ENCODE results near the gene DAAM2.

DAAM2 gene

GRCh38 chr6:39791850-39792539 is at the start of gene DAAM2:
Gene DAAM2, plus strand, starts transcription at chr6:39792376. Its CDS starts 63,927 bp downstream, at chr6:39856303.
- TF ChIP-seq, protein P1, sequence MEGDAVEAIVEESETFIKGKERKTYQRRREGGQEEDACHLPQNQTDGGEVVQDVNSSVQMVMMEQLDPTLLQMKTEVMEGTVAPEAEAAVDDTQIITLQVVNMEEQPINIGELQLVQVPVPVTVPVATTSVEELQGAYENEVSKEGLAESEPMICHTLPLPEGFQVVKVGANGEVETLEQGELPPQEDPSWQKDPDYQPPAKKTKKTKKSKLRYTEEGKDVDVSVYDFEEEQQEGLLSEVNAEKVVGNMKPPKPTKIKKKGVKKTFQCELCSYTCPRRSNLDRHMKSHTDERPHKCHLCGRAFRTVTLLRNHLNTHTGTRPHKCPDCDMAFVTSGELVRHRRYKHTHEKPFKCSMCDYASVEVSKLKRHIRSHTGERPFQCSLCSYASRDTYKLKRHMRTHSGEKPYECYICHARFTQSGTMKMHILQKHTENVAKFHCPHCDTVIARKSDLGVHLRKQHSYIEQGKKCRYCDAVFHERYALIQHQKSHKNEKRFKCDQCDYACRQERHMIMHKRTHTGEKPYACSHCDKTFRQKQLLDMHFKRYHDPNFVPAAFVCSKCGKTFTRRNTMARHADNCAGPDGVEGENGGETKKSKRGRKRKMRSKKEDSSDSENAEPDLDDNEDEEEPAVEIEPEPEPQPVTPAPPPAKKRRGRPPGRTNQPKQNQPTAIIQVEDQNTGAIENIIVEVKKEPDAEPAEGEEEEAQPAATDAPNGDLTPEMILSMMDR (IDR thresholded peaks at IDR 0.05; ENCODE audit: insufficient read depth, low read length, poor library complexity, severe bottlenecking): no peak
- Histone ChIP-seq H3K4me3 (replicated peaks; ENCODE audit: low read depth, low read length) (no peak within 1 kb of the TSS), H3K36me3 (ENCODE audit: control insufficient read depth, insufficient read depth, low read length) (no peaks in the 10 kb centered on the region), H3K27me3 (replicated peaks; ENCODE audit: control insufficient read depth, insufficient read depth, low read length) (no peaks in the 10 kb centered on the region; the same call in none of the 2 replicates)
- no peak for DNase-seq (ENCODE audit: extremely low read depth, insufficient read length)

DNA sequence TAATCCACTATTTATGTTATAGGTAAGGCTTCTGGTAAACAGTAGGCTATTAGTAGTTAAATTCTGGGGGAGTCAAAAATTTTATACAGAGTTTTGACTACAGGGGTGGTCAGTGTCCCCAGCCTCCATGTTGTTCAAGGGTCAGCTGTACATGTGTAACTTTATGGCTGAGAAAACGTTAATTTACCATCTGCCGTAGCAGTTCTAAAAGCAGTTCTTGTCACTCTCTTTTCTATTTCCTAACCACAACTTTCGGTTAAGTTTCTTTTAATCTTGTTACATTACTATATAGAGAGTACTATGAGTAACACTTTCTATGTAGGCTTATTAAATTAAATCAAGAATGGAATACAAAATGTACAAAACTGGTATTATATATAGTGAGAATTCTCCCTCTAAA is 45.4 kb upstream of the DAAM2 start:
- Histone ChIP-seq H3K36me3 (ENCODE audit: control insufficient read depth, insufficient read depth, low read length) (no peaks in the 10 kb centered on the region), H3K27me3 (replicated peaks; ENCODE audit: control insufficient read depth, insufficient read depth, low read length) (no peaks in the 10 kb centered on the region), H3K4me3 (replicated peaks; ENCODE audit: low read depth, low read length) (no peak overlapping the region)
- TF ChIP-seq, protein P1 (IDR thresholded peaks at IDR 0.05; ENCODE audit: insufficient read depth, low read length, poor library complexity, severe bottlenecking): no peak
- DNase-seq (ENCODE audit: extremely low read depth, insufficient read length): no peak

- H3K4me3 ChIP-seq (replicated peaks; ENCODE audit: low read depth, low read length): no peak overlapping the region
- no peak for DNase-seq (ENCODE audit: extremely low read depth, insufficient read length)
- TF ChIP-seq, protein P1 (IDR thresholded peaks at IDR 0.05; ENCODE audit: insufficient read depth, low read length, poor library complexity, severe bottlenecking): no peak
- no peaks in the 10 kb centered on the region for H3K27me3 ChIP-seq (replicated peaks; ENCODE audit: control insufficient read depth, insufficient read depth, low read length)
- H3K36me3 ChIP-seq (ENCODE audit: control insufficient read depth, insufficient read depth, low read length): no peaks in the 10 kb centered on the region
These were observed 39.1 kb upstream of the DAAM2 start for GRCh38 chr6:39752835-39753724.

DNA sequence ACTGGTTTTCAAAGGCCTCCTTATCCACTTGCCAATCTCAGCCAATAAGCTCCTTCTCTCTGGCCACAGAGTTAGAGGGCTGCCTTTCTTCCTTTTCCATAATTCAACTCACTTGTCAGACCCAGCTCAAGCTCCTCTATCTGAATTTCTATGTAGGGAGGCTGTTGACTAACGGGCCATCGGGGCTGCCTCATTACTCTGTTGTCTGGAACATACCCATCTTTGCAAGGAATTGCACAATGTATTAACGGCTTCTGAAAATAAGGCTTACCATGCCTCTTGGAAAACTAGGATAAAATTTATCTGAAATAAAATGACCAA is 38.5 kb upstream of the DAAM2 start:
- TF ChIP-seq, protein P1 (IDR thresholded peaks at IDR 0.05; ENCODE audit: insufficient read depth, low read length, poor library complexity, severe bottlenecking): no peak
- Histone ChIP-seq H3K36me3 (ENCODE audit: control insufficient read depth, insufficient read depth, low read length) (no peaks in the 10 kb centered on the region), H3K4me3 (replicated peaks; ENCODE audit: low read depth, low read length) (no peak overlapping the region), H3K27me3 (replicated peaks; ENCODE audit: control insufficient read depth, insufficient read depth, low read length) (no peaks in the 10 kb centered on the region)
- DNase-seq (ENCODE audit: extremely low read depth, insufficient read length): no peak

GRCh38 chr6:39754514-39755115 is 37.6 kb upstream of the DAAM2 start:
- TF ChIP-seq, protein P1 (IDR thresholded peaks at IDR 0.05; ENCODE audit: insufficient read depth, low read length, poor library complexity, severe bottlenecking): no peak
- no peak for DNase-seq (ENCODE audit: extremely low read depth, insufficient read length)
- Histone ChIP-seq H3K27me3 (replicated peaks; ENCODE audit: control insufficient read depth, insufficient read depth, low read length) (no peaks in the 10 kb centered on the region), H3K4me3 (replicated peaks; ENCODE audit: low read depth, low read length) (no peak overlapping the region), H3K36me3 (ENCODE audit: control insufficient read depth, insufficient read depth, low read length) (no peaks in the 10 kb centered on the region)

Data from GM06990 (cell line).